ENCODE results near the gene MPZL1.

Gene MPZL1

GRCh38 chr1:167707942-167708341 is 13.8 kb upstream of the MPZL1 start:
- H3K36me3 ChIP-seq (ENCODE audit: control insufficient read depth, insufficient read depth, low read length): peaks cover 13% of the 10 kb centered on the region
- no peak for DNase-seq (ENCODE audit: extremely low read depth, insufficient read length)
- TF ChIP-seq CTCF (IDR thresholded peaks at IDR 0.05; ENCODE audit: insufficient read depth, low read length, poor library complexity, severe bottlenecking): no peak
- H3K4me3 ChIP-seq (replicated peaks; ENCODE audit: low read depth, low read length): no peak overlapping the region
- H3K27me3 ChIP-seq (replicated peaks; ENCODE audit: control insufficient read depth, insufficient read depth, low read length): no peaks in the 10 kb centered on the region

GRCh38 chr1:167708940-167709389 is 12.8 kb upstream of the MPZL1 start:
- DNase-seq (ENCODE audit: extremely low read depth, insufficient read length): peak; percentile 62
- H3K4me3 ChIP-seq (replicated peaks; ENCODE audit: low read depth, low read length): no peak overlapping the region
- H3K27me3 ChIP-seq (replicated peaks; ENCODE audit: control insufficient read depth, insufficient read depth, low read length): no peaks in the 10 kb centered on the region
- H3K36me3 ChIP-seq (ENCODE audit: control insufficient read depth, insufficient read depth, low read length): peaks cover 4% of the 10 kb centered on the region
- TF ChIP-seq CTCF (IDR thresholded peaks at IDR 0.05; ENCODE audit: insufficient read depth, low read length, poor library complexity, severe bottlenecking): no peak

GRCh38 chr1:167710836-167711235 is 10.9 kb upstream of the MPZL1 start:
- Histone ChIP-seq H3K4me3 (replicated peaks; ENCODE audit: low read depth, low read length) (no peak overlapping the region), H3K36me3 (ENCODE audit: control insufficient read depth, insufficient read depth, low read length) (no peaks in the 10 kb centered on the region), H3K27me3 (replicated peaks; ENCODE audit: control insufficient read depth, insufficient read depth, low read length) (no peaks in the 10 kb centered on the region)
- no peak for TF ChIP-seq CTCF (IDR thresholded peaks at IDR 0.05; ENCODE audit: insufficient read depth, low read length, poor library complexity, severe bottlenecking)
- no peak for DNase-seq (ENCODE audit: extremely low read depth, insufficient read length)

- Histone ChIP-seq H3K4me3 (replicated peaks; ENCODE audit: low read depth, low read length) (no peak overlapping the region), H3K27me3 (replicated peaks; ENCODE audit: control insufficient read depth, insufficient read depth, low read length) (no peaks in the 10 kb centered on the region), H3K36me3 (ENCODE audit: control insufficient read depth, insufficient read depth, low read length) (no peaks in the 10 kb centered on the region)
- DNase-seq (ENCODE audit: extremely low read depth, insufficient read length): no peak
- TF ChIP-seq CTCF (IDR thresholded peaks at IDR 0.05; ENCODE audit: insufficient read depth, low read length, poor library complexity, severe bottlenecking): no peak
These were observed 10.0 kb upstream of the MPZL1 start for GRCh38 chr1:167711797-167712196.

- no peaks in the 10 kb centered on the region for H3K27me3 ChIP-seq (replicated peaks; ENCODE audit: control insufficient read depth, insufficient read depth, low read length)
- peak overlapping the region; percentile 72 for H3K4me3 ChIP-seq (replicated peaks; ENCODE audit: low read depth, low read length)
- H3K36me3 ChIP-seq (ENCODE audit: control insufficient read depth, insufficient read depth, low read length): no peaks in the 10 kb centered on the region
- no peak for TF ChIP-seq CTCF (IDR thresholded peaks at IDR 0.05; ENCODE audit: insufficient read depth, low read length, poor library complexity, severe bottlenecking)
- peak; percentile 62 for DNase-seq (ENCODE audit: extremely low read depth, insufficient read length)
These were observed 8.3 kb upstream of the MPZL1 start for GRCh38 chr1:167713330-167714081.

- DNase-seq (ENCODE audit: extremely low read depth, insufficient read length): no peak
- no peak for TF ChIP-seq CTCF (IDR thresholded peaks at IDR 0.05; ENCODE audit: insufficient read depth, low read length, poor library complexity, severe bottlenecking)
- Histone ChIP-seq H3K4me3 (replicated peaks; ENCODE audit: low read depth, low read length) (peak overlapping the region; percentile 72), H3K36me3 (ENCODE audit: control insufficient read depth, insufficient read depth, low read length) (no peaks in the 10 kb centered on the region), H3K27me3 (replicated peaks; ENCODE audit: control insufficient read depth, insufficient read depth, low read length) (no peaks in the 10 kb centered on the region)
These were observed 7.7 kb upstream of the MPZL1 start for GRCh38 chr1:167714098-167714438.

Data from GM06990 (cell line).